ENCODE data around the gene NAT8L. TPM values are rescaled to one million over a fixed set of nuclear protein-coding genes. Genes with fewer than 3 reads are reported as not detected.

The NAT8L gene, protein sequence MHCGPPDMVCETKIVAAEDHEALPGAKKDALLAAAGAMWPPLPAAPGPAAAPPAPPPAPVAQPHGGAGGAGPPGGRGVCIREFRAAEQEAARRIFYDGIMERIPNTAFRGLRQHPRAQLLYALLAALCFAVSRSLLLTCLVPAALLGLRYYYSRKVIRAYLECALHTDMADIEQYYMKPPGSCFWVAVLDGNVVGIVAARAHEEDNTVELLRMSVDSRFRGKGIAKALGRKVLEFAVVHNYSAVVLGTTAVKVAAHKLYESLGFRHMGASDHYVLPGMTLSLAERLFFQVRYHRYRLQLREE
- not detected in 2 replicates for total RNA-seq

DNA sequence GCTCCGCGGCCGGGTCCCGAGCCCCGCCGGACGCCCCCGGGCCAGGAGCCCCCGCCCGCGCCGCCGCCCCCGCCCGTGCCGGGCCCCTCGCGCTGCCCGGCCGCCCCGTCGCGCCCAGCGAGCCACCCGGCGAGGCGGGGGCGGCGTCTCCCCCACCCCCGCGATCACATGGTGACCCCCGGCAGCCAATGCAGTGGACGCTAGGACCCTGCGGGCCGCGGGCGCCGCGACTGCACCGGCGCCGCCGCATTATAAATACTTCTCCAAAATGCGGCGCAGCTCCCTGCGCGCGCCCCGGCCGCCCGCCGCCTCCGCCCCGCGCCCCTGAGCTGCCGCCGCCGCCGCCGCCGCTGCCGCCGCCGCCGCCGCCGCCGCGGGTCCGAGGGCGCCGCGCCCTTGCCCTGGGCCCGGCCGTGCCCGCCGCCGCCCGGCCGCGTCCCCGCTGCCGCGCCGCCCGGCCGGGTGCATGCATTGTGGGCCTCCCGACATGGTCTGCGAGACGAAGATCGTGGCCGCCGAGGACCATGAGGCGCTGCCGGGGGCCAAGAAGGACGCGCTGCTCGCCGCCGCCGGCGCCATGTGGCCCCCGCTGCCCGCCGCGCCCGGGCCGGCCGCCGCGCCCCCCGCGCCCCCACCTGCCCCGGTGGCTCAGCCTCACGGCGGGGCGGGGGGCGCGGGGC lies at the start of gene NAT8L:
NAT8L (plus strand) TSS at position 282 of the 680 bp plus-strand sequence; CDS start at position 467, 185 bp downstream.

Other genes with a start within 250 kb of the NAT8L start
- 22.3 and 38.0 TPM in 2 replicates for gene LETM1, start 203.2 kb upstream of the NAT8L start, total RNA-seq
- gene NSD2, start 187.9 kb upstream of the NAT8L start, total RNA-seq, result 27.1 and 47.1 TPM in 2 replicates
- gene NELFA, start 50.4 kb upstream of the NAT8L start, total RNA-seq, result 24.8 and 25.6 TPM in 2 replicates
- 9.1 and 27.4 TPM in 2 replicates for gene HAUS3, start 182.8 kb downstream of the NAT8L start, total RNA-seq
- gene POLN, start 182.8 kb downstream of the NAT8L start, total RNA-seq, result 0.65 and 0.96 TPM in 2 replicates
- gene MXD4, start 202.8 kb downstream of the NAT8L start, total RNA-seq, result 47.4 and 77.3 TPM in 2 replicates